Activated naive CD8-positive, alpha-beta T cell (primary cell): ENCODE data around the gene IL31RA.
"Not testable (repeated sequence)": the region's sequence is repeated elsewhere in the genome, so short reads cannot be mapped to it uniquely, and the experiment has no call there.

Experiments
- H3K27ac Mint-ChIP-seq: one replicate; pipeline ENCODE4 v1.8.0; 2021; ENCODE audit warnings: mixed read lengths
- H3K27me3 Mint-ChIP-seq: one replicate; pipeline ENCODE4 v1.8.0; 2021; ENCODE audit warnings: mixed read lengths
- H3K36me3 Mint-ChIP-seq: one replicate; pipeline ENCODE4 v1.8.0; 2021; ENCODE audit warnings: mixed read lengths
- H3K4me1 Mint-ChIP-seq: one replicate; pipeline ENCODE4 v1.8.0; 2021; ENCODE audit warnings: low read depth, mixed read lengths
- H3K4me3 Mint-ChIP-seq: one replicate; pipeline ENCODE4 v1.8.0; 2021; ENCODE audit warnings: mild to moderate bottlenecking, mixed read lengths
- H3K9me3 Mint-ChIP-seq: one replicate; pipeline ENCODE4 v1.8.0; 2021; ENCODE audit warnings: low read depth, mixed read lengths

The IL31RA gene

GRCh38 chr5:55935371-55935770 is 84.2 kb downstream of the IL31RA start:
- H3K36me3 Mint-ChIP-seq, result no peaks in the 10 kb centered on the region
- peaks cover 4% of the 10 kb centered on the region for H3K4me1 Mint-ChIP-seq

GRCh38 chr5:55936100-55936693 is 85.0 kb downstream of the IL31RA start:
- Mint-ChIP-seq H3K27me3 (no peaks in the 10 kb centered on the region), H3K9me3 (no peaks in the 10 kb centered on the region), H3K4me3 (no peak overlapping the region), H3K27ac (no peak overlapping the region), H3K4me1 (peaks cover 8% of the 10 kb centered on the region), H3K36me3 (no peaks in the 10 kb centered on the region)

More at GRCh38 chr5:55935371-55935770, 84.2 kb downstream of the IL31RA start:
- H3K4me3 Mint-ChIP-seq, result no peak overlapping the region
- peak overlapping the region; percentile 52 for H3K27ac Mint-ChIP-seq
- no peaks in the 10 kb centered on the region for H3K9me3 Mint-ChIP-seq
- H3K27me3 Mint-ChIP-seq, result no peaks in the 10 kb centered on the region

GRCh38 chr5:55937598-55937997 is 86.4 kb downstream of the IL31RA start:
- not testable (repeated sequence) for H3K36me3 Mint-ChIP-seq, H3K9me3 Mint-ChIP-seq, H3K27me3 Mint-ChIP-seq, H3K4me3 Mint-ChIP-seq
- H3K27ac Mint-ChIP-seq, result peak overlapping the region; percentile 42
- peaks cover 15% of the 10 kb centered on the region for H3K4me1 Mint-ChIP-seq

- not testable (repeated sequence) for H3K36me3 Mint-ChIP-seq, H3K4me3 Mint-ChIP-seq, H3K27me3 Mint-ChIP-seq, H3K9me3 Mint-ChIP-seq
- H3K4me1 Mint-ChIP-seq, result peaks cover 20% of the 10 kb centered on the region
- peak overlapping the region; percentile 71 for H3K27ac Mint-ChIP-seq
Measured at GRCh38 chr5:55941154-55941553, 90.0 kb downstream of the IL31RA start.

- no peaks in the 10 kb centered on the region for H3K27me3 Mint-ChIP-seq
- peaks cover 17% of the 10 kb centered on the region for H3K4me1 Mint-ChIP-seq
- H3K4me3 Mint-ChIP-seq, result no peak overlapping the region
- peaks cover 6% of the 10 kb centered on the region for H3K36me3 Mint-ChIP-seq
- H3K9me3 Mint-ChIP-seq, result no peaks in the 10 kb centered on the region
- H3K27ac Mint-ChIP-seq, result peak overlapping the region; percentile 64
Measured at GRCh38 chr5:55959208-55959607, 108.1 kb downstream of the IL31RA start.

- Mint-ChIP-seq H3K4me1 (peaks cover 26% of the 10 kb centered on the region), H3K4me3 (no peak overlapping the region), H3K9me3 (no peaks in the 10 kb centered on the region), H3K27ac (no peak overlapping the region), H3K27me3 (no peaks in the 10 kb centered on the region), H3K36me3 (peaks cover 6% of the 10 kb centered on the region)
Measured at GRCh38 chr5:55960779-55961178, 109.6 kb downstream of the IL31RA start.

GRCh38 chr5:55965525-55965924 is 114.4 kb downstream of the IL31RA start:
- Mint-ChIP-seq H3K27ac (peak overlapping the region; percentile 41), H3K4me1 (peaks cover 39% of the 10 kb centered on the region), H3K9me3 (no peaks in the 10 kb centered on the region), H3K36me3 (peaks cover 11% of the 10 kb centered on the region), H3K27me3 (no peaks in the 10 kb centered on the region), H3K4me3 (no peak overlapping the region)

GRCh38 chr5:55966284-55966683 is 115.1 kb downstream of the IL31RA start:
- Mint-ChIP-seq H3K27ac (peak overlapping the region; percentile 67), H3K36me3 (peaks cover 11% of the 10 kb centered on the region), H3K4me3 (no peak overlapping the region), H3K27me3 (no peaks in the 10 kb centered on the region), H3K4me1 (peaks cover 41% of the 10 kb centered on the region), H3K9me3 (no peaks in the 10 kb centered on the region)

GRCh38 chr5:55969956-55970355 is 118.8 kb downstream of the IL31RA start:
- Mint-ChIP-seq H3K4me3 (no peak overlapping the region), H3K36me3 (peaks cover 11% of the 10 kb centered on the region), H3K4me1 (peaks cover 59% of the 10 kb centered on the region), H3K27ac (peak overlapping the region; percentile 89), H3K27me3 (no peaks in the 10 kb centered on the region), H3K9me3 (no peaks in the 10 kb centered on the region)
